Psoas muscle (tissue), 8 donors: Measurements from ENCODE around the gene FTCDNL1. TPM values are rescaled to one million over a fixed set of nuclear protein-coding genes. Genes with fewer than 3 reads are reported as not detected.

Experiments
- ATAC-seq, 4 donors: fragments of 200-7000 bp; cut with Tn5 transposase; one replicate each; pipeline ENCODE4 v1.9.1; 2020; ENCODE audit warnings: moderate library complexity in 3 of 4, mild to moderate bottlenecking in 2 of 4
- DNase-seq, 2 donors: peaks; one replicate each; pipeline ENCODE4 v3.0.0-alpha.2; 2020
- H3K27ac ChIP-seq: fragments of 200-600 bp; one replicate; pipeline ENCODE4 v1.8.0; 2022
- H3K27me3 ChIP-seq, 3 donors: fragments of 200-600 bp in 1 of 3; one replicate each; pipeline versions ENCODE4 v1.6.1 to v1.8.0; 2013 to 2022; ENCODE audit warnings: low read length in 2 of 3, mild to moderate bottlenecking in 2 of 3, moderate library complexity in 1 of 3; ENCODE audit not compliant: insufficient read depth in 3 of 3
- H3K36me3 ChIP-seq, 2 donors: fragments of 200-600 bp in 1 of 2; one replicate each; pipeline versions ENCODE4 v1.6.1 to v1.8.0; 2013 to 2022; ENCODE audit warnings: low read depth in 1 of 2, mild to moderate bottlenecking in 1 of 2, moderate library complexity in 1 of 2; ENCODE audit not compliant: insufficient read depth in 1 of 2
- H3K4me1 ChIP-seq: fragments of 200-600 bp; one replicate; pipeline ENCODE4 v1.8.0; 2022
- H3K4me3 ChIP-seq: fragments of 200-600 bp; one replicate; pipeline ENCODE4 v1.8.0; 2022; ENCODE audit warnings: mild to moderate bottlenecking
- H3K9me3 ChIP-seq: fragments of 200-600 bp; one replicate; pipeline ENCODE4 v1.8.0; 2022
- CTCF ChIP-seq: fragments of 200-600 bp; IDR thresholded peaks from one replicate; pipeline ENCODE4 v1.8.0; 2022; ENCODE audit warnings: antibody characterized with exemption
- WGBS, 3 donors: extraction: QIAGEN DNeasy Blood & Tissue Kit; methylation state at CpG; one replicate each; pipeline versions ENCODE4 v1.1.6 to v1.1.7; 2013; 5-methylcytosine and 5-hydroxymethylcytosine counted together
- intact Hi-C, 2 donors: fragments of 100-400 bp; cut with DNase I; formaldehyde crosslinking; loops; one replicate each; pipeline versions ENCODE4 v1.11.0 to v1.14.2; 2022
- polyA plus RNA-seq, 3 donors: library from polyadenylated mRNA; stranded (reverse); fragments of 200-250 nt; gene quantifications; one replicate each; pipeline ENCODE4 v1.2.3, GENCODE V29; 2013
- total RNA-seq, 4 donors: library from RNA; stranded (reverse); fragmentation: NEBNext Ultra II Directional in 2 of 4; extraction: Animal tissue kit (Norgen Biotek cat#: 25700) in 2 of 4; gene quantifications; one replicate each; pipeline versions ENCODE4 v1.2.1 to v1.2.4, GENCODE V29; 2021 to 2023
- donor health status: healthy with polysubstance abuse.
- donor health status: DM: no; HTN: no; CAD: no; lungs with moderate emphysema.
- donor health status: Bipolar disorder and iron deficiency.
- donor health status: healthy.
- donor health status: DM: yes; HTN: yes; CAD: no.
- donor health status: DM: no; HTN: no; CAD: no.
- donor health status: DM: no; HTN: no; CAD: no.
- donor health status: DM: yes; HTN: yes; CAD: no.

Gene FTCDNL1
- total and polyA plus RNA-seq, 7 donors = 4.9 to 25.7 (median 9.0) TPM

- no peak overlapping the region for H3K27ac ChIP-seq
- TF ChIP-seq CTCF = no peak
- DNase-seq (no peak), ATAC-seq (no peak)
- no peak overlapping the region for H3K4me3 ChIP-seq
- WGBS, 3 donors = 95 to 98% (median 97%) methylated on average over 1 of the region's 1 CpG
- H3K9me3 ChIP-seq = no peaks in the 10 kb centered on the region
- no peaks in the 10 kb centered on the region for H3K27me3 ChIP-seq
- intact Hi-C loops = no loop called here
- H3K4me1 ChIP-seq = no peaks in the 10 kb centered on the region
- H3K36me3 ChIP-seq = peaks cover 0 to 87% of the 10 kb centered on the region in 2 donors
These were observed 9.6 kb downstream of the FTCDNL1 start for GRCh38 chr2:199841409-199841808.

GRCh38 chr2:199838399-199838798, 12.6 kb downstream of the FTCDNL1 start:
- 71 to 78% (median 78%) methylated on average over 5 of the region's 5 CpGs for WGBS, 3 donors
- intact Hi-C loops = no loop called here
- no peak for ATAC-seq
- Histone ChIP-seq H3K27me3 (no peaks in the 10 kb centered on the region), H3K4me3 (no peak overlapping the region), H3K9me3 (no peaks in the 10 kb centered on the region), H3K36me3 (peaks cover 2 to 68% of the 10 kb centered on the region in 2 donors), H3K4me1 (no peaks in the 10 kb centered on the region), H3K27ac (no peak overlapping the region)
- no peak for DNase-seq
- TF ChIP-seq CTCF = no peak

- Histone ChIP-seq H3K9me3 (no peaks in the 10 kb centered on the region), H3K4me1 (no peaks in the 10 kb centered on the region), H3K4me3 (no peak overlapping the region), H3K27ac (no peak overlapping the region), H3K27me3 (no peaks in the 10 kb centered on the region), H3K36me3 (peaks cover 4 to 55% of the 10 kb centered on the region in 2 donors)
- DNase-seq (no peak), ATAC-seq (no peak)
- 92 to 97% (median 95%) methylated on average over 1 of the region's 1 CpG for WGBS, 3 donors
- intact Hi-C loops = no loop called here
- no peak for TF ChIP-seq CTCF
These were observed 14.0 kb downstream of the FTCDNL1 start for GRCh38 chr2:199836943-199837342.

- DNase-seq = no peak
- no peaks in the 10 kb centered on the region for H3K4me1 ChIP-seq
- H3K9me3 ChIP-seq = no peaks in the 10 kb centered on the region
- 46 to 54% (median 46%) methylated on average over 1 of the region's 1 CpG for WGBS, 3 donors
- no peak overlapping the region for H3K27ac ChIP-seq
- H3K36me3 ChIP-seq = peaks cover 4 to 29% of the 10 kb centered on the region in 2 donors
- no peak for TF ChIP-seq CTCF
- no peaks in the 10 kb centered on the region for H3K27me3 ChIP-seq
- intact Hi-C loops = no loop called here
- no peak overlapping the region for H3K4me3 ChIP-seq
- no peak for ATAC-seq
These were observed 17.5 kb downstream of the FTCDNL1 start for GRCh38 chr2:199833525-199833924.

GRCh38 chr2:199830531-199830930, 20.5 kb downstream of the FTCDNL1 start:
- intact Hi-C loops = no loop called here
- ATAC-seq = no peak
- no peaks in the 10 kb centered on the region for H3K9me3 ChIP-seq
- H3K36me3 ChIP-seq = peaks cover 4 to 15% of the 10 kb centered on the region in 2 donors
- H3K27me3 ChIP-seq = no peaks in the 10 kb centered on the region
- no peak for TF ChIP-seq CTCF
- no peak overlapping the region for H3K4me3 ChIP-seq
- H3K27ac ChIP-seq = no peak overlapping the region
- no peaks in the 10 kb centered on the region for H3K4me1 ChIP-seq
- WGBS, 3 donors = 79 to 83% (median 79%) methylated on average over 9 of the region's 9 CpGs
- DNase-seq = no peak
